RKO (cell line): Measurements from ENCODE around the gene AQP6.

Experiments
- DNase-seq: peaks from one replicate; pipeline ENCODE4 v3.0.0-alpha.2; 2016; ENCODE audit warnings: low spot score

Gene AQP6

GRCh38 chr12:49942921-49943624 is 29.7 kb upstream of the AQP6 start:
- no peak for DNase-seq

DNA sequence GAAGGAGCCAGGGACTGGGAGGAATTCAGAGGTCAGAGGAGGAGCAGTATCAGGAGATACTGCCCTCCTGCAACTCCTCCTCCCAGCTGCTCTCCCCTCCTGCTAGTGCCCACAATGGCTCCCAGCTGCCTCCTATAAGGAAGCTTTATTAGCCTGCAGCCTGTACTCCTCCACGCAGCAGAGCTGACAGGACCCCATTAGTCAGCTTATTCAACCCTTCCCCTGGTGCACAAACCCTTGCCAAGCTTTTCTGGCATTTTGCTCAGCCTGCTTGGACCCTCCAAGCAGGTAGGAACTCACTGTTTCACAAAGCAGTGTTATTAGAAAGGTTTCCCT is 29.2 kb upstream of the AQP6 start:
- no peak for DNase-seq

DNA sequence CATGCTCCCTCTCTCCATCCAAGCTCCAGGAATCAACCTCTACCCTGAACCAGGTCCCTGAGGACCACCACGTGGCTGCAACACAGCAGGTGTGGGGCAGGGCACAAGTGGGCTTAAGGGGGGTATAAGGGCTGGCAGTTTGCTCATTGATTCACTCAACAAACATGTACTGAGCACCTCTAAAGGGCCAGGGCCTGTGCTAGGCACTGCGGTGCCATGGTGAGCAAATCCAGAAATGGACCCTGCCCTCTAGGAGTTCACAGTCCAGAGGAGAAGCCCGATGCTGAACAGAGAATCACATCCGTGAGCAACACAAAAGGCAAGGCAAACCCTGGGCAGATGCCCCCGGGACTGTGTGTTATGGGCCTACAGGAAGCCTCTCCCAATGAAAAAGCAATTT is 28.7 kb upstream of the AQP6 start:
- DNase-seq = no peak

DNA sequence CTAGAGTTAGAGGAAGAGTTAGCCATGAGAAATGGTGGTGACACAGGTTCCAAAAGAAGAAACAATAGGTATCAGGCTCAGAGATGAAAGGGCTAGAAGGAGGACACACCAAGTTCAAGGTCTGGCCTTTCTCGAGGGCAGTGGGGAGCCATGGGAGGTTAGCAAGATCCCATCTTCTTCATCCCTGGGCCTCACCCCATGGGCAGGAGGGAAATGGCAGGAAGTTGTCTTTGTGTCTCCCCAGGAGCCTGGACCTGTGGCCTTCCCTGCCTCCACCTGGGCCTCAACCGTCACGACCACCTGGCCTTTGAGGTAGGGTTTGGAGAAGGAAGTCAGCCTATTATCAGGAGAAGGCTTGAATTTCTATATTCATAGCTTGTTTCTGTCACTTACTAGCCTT is 28.0 kb upstream of the AQP6 start:
- DNase-seq = no peak

- peak; percentile 86 for DNase-seq
Measured at GRCh38 chr12:49945394-49946080, 27.2 kb upstream of the AQP6 start.

DNA sequence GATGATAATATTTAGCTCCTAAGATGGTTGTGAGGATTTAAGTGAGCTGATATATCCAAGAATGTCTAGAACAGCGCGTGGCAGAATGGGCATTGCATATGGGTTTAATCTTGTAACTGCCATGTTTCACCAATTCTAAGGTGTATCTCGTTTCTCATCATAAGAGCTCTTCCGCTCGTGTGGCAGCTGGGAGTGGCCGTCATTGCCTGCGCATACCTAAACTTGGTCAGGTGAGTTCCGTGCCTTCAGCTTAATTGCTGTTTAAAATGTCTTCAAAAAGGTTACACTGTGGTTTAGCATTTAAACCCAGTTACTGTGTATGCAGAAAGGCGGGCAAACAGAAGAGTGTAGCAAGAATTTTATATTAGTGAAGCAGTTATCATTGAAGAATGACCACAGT is 26.7 kb upstream of the AQP6 start:
- no peak for DNase-seq

- no peak for DNase-seq
Measured at GRCh38 chr12:49946497-49946896, 26.2 kb upstream of the AQP6 start.

DNA sequence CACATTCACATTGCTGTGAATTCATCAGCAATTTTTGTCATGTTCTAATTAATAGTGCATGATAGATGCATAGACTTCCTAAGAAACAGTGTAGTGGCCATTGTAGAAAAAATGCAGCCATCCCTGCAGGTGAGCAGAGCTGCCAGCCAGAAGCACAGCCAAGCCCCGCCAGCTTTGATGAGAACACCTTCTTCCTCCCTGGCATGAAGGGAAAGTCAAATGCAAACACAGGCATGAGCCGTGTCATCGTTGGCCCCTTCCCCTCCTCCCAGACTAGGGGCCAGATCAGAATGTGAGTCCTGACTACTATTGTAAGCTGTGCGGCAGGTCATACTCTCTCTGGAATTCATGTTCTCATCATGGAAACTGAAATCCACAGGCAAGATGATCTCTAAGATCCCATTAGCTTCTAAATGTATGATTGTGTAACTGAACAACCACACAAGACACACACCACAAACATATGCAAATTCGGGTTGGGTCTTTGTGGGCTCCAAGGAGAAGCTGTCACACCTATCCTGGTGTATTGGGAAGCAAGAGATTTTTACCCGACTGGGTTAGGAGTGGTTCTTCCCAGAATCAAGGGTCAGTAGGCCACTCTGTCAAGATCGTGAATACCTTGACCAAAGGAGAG is 25.0 kb upstream of the AQP6 start:
- DNase-seq = no peak

DNA sequence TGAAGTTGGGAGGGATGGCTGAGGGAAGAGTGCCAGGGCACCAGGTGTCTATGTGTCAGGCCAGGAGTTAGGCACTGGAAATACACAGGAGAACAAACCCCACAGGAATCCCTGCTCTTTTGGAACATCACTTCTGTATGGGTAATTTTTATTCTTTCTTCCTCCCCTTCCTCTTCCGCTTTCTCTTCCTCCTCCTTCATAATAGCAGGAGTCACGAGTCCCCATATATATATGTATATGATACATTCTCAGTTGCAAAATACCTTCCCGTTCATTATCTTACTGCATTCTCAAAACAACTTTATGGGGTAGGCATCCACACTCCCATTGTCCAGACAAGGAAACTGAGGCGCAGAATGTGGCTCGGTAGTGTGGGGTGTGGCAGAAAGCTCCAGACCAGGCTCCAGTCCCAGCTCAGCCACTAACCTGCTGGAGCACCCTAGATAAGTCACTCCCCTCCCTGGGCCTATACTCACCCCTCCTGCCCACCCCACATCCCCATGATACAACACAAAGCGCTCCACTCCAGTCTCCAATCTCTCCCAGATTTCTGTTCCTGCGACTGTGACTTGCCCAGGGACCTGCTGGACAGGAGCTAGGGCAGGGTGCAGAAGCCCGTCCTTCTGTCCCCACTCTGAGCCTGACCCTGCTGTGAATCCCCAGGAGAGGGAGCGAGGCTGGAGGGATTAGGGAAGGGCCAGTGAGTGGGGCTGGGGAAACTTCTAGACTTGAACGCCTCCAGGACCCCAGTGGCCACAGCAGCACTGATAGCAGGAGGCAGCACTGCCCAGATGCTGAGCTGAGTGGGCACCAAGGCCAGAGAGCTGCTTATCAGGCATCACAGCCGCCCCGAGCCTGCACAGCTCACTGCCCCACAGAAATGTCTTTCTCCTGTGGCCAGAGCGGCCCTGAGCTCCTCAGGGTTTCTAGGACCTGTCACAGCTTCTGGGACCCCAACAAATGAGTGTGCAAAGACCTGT is 23.6 kb upstream of the AQP6 start:
- no peak for DNase-seq

- no peak for DNase-seq
Measured at GRCh38 chr12:49949866-49950265, 22.9 kb upstream of the AQP6 start.

DNA sequence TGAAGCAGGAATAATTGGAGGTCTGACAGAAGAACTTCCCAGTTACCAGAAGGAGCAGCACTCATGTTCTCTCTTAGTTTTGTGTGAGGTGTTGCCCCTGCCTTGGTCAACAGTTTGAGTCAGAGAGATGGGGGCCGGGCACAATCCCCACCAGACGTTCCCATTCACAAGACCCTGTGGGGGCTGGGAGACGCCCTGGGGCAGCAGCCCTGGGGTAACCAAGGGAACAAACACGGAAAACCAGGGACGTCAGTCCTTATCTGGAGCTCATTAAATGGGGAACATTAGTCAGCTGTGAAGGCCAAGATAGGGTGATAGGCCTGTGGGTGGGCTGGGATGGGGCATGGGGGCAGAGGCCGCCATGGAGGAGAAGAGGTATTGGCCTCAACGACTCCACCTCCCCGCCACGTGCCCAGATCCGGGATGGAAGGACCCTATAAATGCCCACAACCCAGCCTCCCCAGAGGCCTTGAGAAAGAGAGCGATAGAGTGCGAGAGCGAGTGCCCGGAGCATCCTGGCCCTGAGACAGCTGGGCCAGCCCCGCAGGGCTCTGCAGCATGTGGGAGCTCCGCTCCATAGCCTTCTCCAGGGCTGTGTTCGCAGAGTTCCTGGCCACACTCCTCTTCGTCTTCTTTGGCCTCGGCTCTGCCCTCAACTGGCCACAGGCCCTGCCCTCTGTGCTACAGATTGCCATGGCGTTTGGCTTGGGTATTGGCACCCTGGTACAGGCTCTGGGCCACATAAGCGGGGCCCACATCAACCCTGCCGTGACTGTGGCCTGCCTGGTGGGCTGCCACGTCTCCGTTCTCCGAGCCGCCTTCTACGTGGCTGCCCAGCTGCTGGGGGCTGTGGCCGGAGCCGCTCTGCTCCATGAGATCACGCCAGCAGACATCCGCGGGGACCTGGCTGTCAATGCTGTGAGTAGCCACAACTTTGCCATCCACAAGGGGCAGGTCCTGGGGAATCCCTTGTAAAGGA is 22.2 kb upstream of the AQP6 start, which contains the start of gene AQP2:
Gene AQP2 (plus strand): TSS at position 465 of the 979 bp plus-strand sequence. CDS start 94 bp downstream, at position 559.
- no peak for DNase-seq

- no peak for DNase-seq
Measured at GRCh38 chr12:49951411-49952240, 21.1 kb upstream of the AQP6 start.

- no peak for DNase-seq
Measured at GRCh38 chr12:49952391-49953055, 20.2 kb upstream of the AQP6 start.

DNA sequence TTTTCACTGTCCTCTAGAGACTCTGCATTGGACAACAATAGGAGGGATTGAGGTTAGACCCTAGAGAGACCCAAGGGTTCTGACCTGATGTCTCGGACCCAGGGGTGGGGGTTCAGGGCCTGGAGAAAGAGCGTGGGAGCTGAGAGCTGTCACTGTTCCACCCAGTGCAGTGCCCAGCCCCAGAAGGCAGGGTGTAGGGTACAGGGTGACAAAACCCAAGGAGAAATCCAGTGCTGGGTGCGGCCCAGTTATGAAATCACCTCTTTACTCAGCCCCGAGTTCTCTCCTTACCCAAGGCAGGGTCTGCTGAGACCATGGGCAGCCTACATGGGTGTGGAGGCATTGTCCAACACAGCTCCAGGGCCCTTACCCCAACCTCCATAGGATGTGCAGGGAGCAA is 19.6 kb upstream of the AQP6 start:
- DNase-seq = no peak

DNA sequence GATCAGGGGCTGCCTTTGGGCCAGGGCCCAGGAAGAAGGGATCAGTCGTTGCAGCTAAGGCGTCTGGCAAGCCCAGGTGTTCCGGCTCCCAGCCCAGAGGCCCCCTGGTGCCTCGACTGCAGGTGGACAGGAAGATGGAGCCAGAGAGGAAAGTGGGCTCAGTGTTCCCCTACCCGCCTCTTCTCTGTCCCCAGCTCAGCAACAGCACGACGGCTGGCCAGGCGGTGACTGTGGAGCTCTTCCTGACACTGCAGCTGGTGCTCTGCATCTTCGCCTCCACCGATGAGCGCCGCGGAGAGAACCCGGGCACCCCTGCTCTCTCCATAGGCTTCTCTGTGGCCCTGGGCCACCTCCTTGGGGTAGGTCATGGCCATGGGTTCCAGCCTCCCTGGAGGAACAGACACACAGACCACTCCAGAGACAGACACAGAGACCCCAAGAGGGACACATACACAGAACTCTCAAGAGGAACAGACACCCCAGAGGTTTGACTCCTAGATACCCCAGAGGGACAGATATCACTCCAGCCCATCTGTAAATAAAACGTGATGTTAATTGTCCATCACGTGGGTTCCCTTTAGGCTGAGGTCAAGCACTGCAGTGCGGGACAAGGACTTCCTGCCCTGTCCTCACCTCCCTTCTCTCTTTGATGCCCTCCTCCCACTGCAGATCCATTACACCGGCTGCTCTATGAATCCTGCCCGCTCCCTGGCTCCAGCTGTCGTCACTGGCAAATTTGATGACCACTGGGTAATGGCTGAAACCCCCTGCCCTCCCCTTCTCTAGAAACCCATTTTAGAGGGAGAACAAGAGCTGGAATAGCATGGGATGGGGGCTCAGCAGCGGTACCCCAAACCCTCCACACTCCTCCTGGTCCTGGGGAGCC is 18.5 kb upstream of the AQP6 start:
- no peak for DNase-seq

GRCh38 chr12:49954863-49955830 is 17.6 kb upstream of the AQP6 start:
- peak; percentile 16 for DNase-seq
